Stimulated activated CD4-positive, alpha-beta T cell treated with anti-CD3 and anti-CD28 coated beads, Interleukin-1b, Interleukin-23, amount 100 ng/mL, for 1 hour (primary cell): ENCODE measurements around the gene GPR35.

Experiments
- DNase-seq, 2 donors: peaks; one replicate each; pipeline ENCODE4 v3.0.0-alpha.2; 2020; ENCODE audit warnings: low read depth in 2 of 2

Gene GPR35

GRCh38 chr2:240638512-240639160 lies 13.4 kb downstream of the GPR35 start:
- DNase-seq = no peak

- no peak for DNase-seq
Observed at GRCh38 chr2:240639566-240639965, 14.3 kb downstream of the GPR35 start.

GRCh38 chr2:240640939-240641338 lies 15.7 kb downstream of the GPR35 start:
- DNase-seq = no peak

GRCh38 chr2:240642061-240642805 lies 17.0 kb downstream of the GPR35 start:
- DNase-seq = no peak

- DNase-seq = no peak
Observed at GRCh38 chr2:240642806-240643092, 17.5 kb downstream of the GPR35 start.

GRCh38 chr2:240643093-240643810 lies 18.0 kb downstream of the GPR35 start:
- DNase-seq = no peak

GRCh38 chr2:240643811-240644150 lies 18.5 kb downstream of the GPR35 start:
- DNase-seq = no peak

- DNase-seq = no peak
Observed at GRCh38 chr2:240644171-240644651, 18.9 kb downstream of the GPR35 start.

GRCh38 chr2:240644859-240645301 lies 19.6 kb downstream of the GPR35 start:
- no peak for DNase-seq

GRCh38 chr2:240645346-240645745 lies 20.1 kb downstream of the GPR35 start:
- DNase-seq = no peak

- no peak for DNase-seq
Observed at GRCh38 chr2:240645801-240646175, 20.5 kb downstream of the GPR35 start.

- DNase-seq = no peak
Observed at GRCh38 chr2:240646176-240646899, 21.1 kb downstream of the GPR35 start.

GRCh38 chr2:240646900-240647502 lies 21.7 kb downstream of the GPR35 start:
- DNase-seq = no peak

- no peak for DNase-seq
Observed at GRCh38 chr2:240647503-240648154, 22.3 kb downstream of the GPR35 start.

GRCh38 chr2:240648155-240648649 lies 22.9 kb downstream of the GPR35 start:
- no peak for DNase-seq

GRCh38 chr2:240648650-240649275 lies 23.5 kb downstream of the GPR35 start:
- DNase-seq = no peak

- DNase-seq = no peak
Observed at GRCh38 chr2:240649331-240649730, 24.1 kb downstream of the GPR35 start.

GRCh38 chr2:240650254-240650965 lies 25.1 kb downstream of the GPR35 start:
- no peak for DNase-seq

- DNase-seq = no peak
Observed at GRCh38 chr2:240651185-240651584, 25.9 kb downstream of the GPR35 start.
